GM19372 (cell line): Measurements from ENCODE around the gene IQGAP2.
"Not testable (repeated sequence)": the region's sequence is repeated elsewhere in the genome, so short reads cannot be mapped to it uniquely, and the experiment has no call there.

ENCODE experiments used
- ATAC-seq: cut with Tn5 transposase; IDR thresholded peaks from one replicate; pipeline ENCODE4 v1.9.1; 2021; ENCODE audit warnings: mild to moderate bottlenecking, low read depth, moderate library complexity; ENCODE audit not compliant: unreplicated experiment

Gene IQGAP2

GRCh38 chr5:76402886-76403765 is at the start of gene IQGAP2:
IQGAP2 (plus strand) TSS chr5:76403285; CDS start chr5:76403546, 261 bp downstream.
- ATAC-seq: peak; percentile 73

- ATAC-seq: no peak
These were observed 46.2 kb upstream of the IQGAP2 start for GRCh38 chr5:76356887-76357286.

- no peak for ATAC-seq
These were observed 39.5 kb upstream of the IQGAP2 start for GRCh38 chr5:76363352-76364225.

DNA sequence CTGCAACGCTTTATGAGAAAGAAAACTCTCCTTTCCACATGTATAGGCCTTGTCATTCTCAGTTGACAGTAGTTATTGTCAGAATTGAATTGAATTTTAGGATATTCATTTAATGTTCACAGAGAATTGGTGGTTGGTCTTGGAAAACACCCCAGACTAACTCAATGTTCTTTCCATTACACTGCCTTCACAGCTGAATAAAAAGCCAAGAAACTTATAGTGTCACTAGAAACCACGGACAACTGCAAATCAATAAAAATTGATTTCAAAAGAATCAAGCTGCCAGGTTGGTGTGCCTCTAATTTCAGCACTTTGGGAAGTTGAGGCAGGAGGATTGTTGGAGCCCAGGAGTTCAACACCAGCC is 38.9 kb upstream of the IQGAP2 start:
- ATAC-seq: no peak

GRCh38 chr5:76365561-76365960 is 37.5 kb upstream of the IQGAP2 start:
- no peak for ATAC-seq

DNA sequence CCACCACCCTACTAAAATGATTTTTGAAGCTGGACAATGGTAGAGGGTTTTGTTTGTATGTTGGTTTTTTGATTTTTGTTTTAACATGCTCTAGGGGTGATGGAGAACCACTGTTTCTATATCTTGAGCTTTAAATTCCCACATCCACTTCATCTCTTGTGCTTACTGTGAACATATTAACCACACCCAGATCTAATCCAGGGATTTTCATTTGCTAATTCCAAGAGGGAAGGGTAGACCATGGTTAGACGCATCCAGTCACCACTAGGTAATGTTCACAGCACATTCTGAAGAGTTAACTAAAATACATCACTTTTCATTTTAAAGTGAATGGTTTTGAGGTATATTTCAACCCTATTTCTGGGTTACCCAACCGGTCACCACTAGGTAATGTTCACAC is 36.5 kb upstream of the IQGAP2 start:
- no peak for ATAC-seq

GRCh38 chr5:76367623-76368371 is 35.3 kb upstream of the IQGAP2 start:
- ATAC-seq: no peak

DNA sequence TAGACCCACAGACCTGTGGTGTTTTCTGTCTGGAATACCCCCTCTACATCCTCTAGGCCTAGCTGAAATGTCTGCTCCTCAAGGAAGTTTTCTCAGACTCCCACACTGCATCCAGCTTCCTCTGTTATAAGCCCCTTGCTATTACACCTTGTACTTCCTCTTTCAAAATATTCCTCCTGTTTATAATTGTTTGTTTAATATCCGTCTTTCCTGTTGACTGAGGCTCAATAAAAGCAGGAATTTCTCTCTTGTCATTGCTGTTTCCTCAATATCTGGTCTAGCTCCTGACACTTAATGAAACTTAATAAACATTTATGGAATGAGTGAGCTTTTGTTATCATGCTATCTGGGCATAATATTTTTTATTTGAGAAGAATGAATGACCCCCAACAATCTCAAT is 34.1 kb upstream of the IQGAP2 start:
- ATAC-seq: no peak

DNA sequence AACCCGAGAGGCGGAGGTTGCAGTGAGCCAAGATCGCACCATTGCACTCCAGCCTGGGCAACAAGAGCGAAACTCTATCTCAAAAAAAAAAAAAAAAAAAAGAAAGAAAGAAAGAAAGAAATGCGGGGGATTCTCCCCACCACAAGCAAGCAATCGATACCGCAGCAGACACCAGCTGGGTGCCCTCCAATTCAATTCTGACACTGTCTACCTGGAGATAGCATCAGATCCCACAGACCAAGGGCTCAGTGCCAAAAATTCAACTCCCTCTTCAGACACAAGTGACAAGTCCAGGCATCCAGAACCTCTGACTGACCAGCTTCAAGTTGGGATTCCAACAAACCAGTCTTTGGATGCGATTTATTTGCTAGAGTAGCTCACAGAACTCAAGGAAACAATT is 33.4 kb upstream of the IQGAP2 start:
- not testable (repeated sequence) for ATAC-seq

DNA sequence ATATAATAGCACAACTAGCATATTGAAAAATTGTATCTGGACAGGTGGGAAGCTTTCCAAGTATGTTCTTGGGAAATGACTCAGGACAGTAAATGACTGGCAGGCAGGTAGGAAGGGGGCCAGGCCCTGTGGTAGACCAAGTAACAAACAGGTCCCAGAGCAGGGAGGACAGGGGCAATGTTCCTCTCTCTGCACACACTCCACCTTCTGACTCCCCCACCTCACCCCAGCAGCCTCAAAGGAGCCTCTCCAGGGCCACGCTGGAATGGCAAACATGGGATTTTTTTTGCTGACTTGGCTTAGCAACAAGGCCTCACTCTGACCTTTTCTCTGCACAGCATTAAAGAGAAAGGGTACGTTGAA is 31.1 kb upstream of the IQGAP2 start:
- ATAC-seq: no peak

DNA sequence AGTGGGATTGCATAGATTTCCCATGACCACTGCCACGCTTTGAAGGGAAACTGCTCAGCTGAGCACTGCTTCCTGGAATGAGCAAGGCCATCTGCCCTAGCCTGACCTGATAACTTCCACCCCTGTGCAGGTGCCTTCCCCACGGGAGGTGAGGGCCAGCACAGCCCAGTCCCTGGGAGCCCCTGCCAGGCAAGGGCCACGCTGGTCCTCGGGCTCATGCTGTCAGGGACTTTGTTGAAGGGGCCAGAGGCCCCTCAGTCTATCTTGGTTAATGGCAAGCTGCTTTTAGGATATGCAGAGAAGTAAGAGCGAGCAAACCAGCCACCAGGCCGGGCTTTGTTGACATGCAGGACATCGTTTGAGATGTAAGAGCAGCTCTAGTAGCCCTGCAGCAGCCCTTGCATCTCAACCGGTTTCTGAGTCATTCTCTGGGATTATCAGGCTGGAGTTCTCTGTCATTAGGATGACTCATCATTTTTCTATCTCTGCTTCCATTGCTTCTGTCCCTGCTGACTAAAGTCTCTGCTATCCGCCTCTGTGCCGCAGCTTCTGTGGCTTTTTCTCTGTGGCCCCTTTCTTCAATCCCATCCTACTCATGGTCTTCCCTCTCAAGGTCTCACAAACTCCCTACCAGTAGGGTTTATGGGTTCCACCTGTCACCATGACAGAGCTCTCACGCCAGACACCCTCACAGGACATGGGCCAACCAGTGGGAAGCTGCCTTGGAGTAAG is 30.6 kb upstream of the IQGAP2 start:
- ATAC-seq: no peak

GRCh38 chr5:76376148-76376865 is 26.8 kb upstream of the IQGAP2 start:
- no peak for ATAC-seq

DNA sequence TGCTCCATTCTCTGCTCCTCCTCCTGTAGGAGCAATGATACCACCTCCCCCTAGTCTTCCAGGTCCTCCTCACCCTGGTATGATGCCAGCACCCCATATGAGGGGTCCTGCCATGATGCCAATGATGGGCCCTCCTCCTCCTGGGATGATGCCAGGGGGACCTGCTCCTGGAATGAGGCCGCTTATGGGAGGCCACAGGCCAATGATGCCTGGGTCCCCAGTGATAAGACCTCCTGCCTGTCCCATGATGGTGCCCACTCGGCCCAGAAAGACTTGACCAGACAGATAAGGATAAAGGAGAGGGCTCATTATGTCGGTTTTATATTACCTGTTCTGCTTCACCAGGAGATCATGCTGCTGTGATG is 26.2 kb upstream of the IQGAP2 start:
- no peak for ATAC-seq

- no peak for ATAC-seq
These were observed 24.7 kb upstream of the IQGAP2 start for GRCh38 chr5:76378355-76378754.

GRCh38 chr5:76379316-76379715 is 23.8 kb upstream of the IQGAP2 start:
- ATAC-seq: no peak

DNA sequence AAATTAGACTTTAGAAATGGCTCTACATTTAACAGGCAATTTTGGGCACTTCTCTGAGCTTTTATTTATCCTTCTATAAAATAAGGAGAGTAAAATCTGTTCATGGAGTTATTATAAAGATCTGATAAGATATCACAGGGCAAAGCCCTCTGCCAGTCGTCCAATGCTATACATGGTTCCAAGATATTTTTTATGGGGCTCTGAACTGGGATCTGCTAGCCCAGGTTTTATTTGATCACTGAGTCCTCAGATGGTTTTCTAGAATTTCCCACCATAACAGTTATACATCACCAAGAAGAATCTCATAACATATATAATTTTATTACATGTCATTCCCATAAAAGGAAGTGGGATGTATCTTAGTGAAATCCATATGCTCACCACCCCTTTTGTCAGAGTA is 23.2 kb upstream of the IQGAP2 start:
- ATAC-seq: no peak

- ATAC-seq: no peak
These were observed 22.6 kb upstream of the IQGAP2 start for GRCh38 chr5:76380346-76381066.

DNA sequence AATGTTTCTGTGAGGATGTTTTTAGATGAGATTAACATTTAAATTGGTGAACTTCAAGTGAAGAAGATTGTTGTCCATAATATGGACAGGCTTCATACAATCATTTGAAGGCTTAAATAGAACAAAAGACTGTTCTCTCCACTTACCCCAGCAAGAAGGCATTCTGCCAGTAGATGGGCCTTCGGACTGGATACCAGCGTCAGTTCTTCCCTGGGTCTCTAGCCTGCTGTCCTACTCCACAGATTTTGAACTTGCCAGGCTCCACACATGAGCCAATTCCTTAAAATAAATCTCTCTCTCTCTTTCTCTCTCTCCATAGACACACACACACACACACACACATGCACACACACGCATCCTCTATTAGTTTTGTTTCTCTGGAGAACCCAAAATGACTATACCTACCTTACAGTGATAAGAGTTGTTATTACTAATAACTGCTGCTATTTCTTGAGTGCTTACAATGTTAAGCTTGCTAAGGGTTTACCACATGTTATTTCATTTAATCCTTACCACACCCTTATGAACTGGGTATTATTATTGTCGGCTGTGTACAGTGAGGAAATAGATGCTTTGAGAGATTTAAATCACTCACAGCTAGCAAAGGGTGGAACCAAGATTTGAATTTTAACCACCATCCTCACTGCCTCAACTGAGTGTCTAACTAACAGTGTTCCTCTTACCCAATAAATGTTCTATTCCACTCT is 19.8 kb upstream of the IQGAP2 start:
- no peak for ATAC-seq
